ENCODE data around the gene EPHB1.

DNA sequence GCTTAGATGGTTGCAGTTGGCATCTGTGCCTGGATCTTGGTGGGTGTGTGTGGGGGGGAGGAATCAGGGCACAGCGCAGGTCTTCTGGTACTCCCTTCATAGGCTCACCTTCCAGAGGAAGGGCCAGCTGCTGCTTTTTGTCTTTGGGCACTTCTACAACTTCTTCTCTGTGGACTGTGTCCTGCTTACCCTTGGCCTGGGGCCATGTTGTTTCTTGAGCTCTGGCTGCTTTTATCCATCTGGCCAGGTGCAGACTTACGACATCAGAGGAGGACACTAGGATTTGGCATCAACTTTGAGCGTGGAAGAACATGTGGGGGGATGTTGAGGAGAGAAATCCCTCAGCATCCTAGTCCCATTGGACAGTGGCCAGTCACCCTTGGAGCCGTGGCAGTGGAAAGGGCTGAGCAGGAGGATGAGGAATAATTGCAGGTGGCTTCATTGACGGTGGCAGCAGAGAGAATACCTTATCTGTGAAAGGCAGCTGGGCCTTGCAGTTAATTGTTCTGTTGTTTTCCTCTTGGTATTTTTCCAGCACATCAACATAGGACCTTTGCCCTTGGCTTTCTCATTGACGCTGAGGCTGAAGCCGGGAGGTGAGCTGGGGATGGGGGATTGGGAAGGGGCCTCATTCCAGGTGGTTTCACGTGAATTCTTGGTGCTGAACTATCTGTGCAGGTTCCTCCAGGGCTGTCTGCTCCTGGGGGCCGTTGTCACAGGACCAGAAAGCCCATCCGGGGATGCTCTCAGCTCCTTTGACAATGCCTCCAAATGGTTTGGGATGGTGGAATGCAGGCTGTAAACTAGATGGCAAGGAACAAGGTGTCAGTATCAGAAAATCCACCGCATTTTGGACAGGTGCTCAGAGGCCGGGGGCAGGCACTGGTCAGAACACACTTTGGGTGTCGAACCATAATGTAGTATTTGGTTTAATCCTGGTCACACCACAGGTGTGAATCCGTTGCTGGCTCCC is 9.7 kb downstream of the EPHB1 start:
- TF ChIP-seq, protein P1, sequence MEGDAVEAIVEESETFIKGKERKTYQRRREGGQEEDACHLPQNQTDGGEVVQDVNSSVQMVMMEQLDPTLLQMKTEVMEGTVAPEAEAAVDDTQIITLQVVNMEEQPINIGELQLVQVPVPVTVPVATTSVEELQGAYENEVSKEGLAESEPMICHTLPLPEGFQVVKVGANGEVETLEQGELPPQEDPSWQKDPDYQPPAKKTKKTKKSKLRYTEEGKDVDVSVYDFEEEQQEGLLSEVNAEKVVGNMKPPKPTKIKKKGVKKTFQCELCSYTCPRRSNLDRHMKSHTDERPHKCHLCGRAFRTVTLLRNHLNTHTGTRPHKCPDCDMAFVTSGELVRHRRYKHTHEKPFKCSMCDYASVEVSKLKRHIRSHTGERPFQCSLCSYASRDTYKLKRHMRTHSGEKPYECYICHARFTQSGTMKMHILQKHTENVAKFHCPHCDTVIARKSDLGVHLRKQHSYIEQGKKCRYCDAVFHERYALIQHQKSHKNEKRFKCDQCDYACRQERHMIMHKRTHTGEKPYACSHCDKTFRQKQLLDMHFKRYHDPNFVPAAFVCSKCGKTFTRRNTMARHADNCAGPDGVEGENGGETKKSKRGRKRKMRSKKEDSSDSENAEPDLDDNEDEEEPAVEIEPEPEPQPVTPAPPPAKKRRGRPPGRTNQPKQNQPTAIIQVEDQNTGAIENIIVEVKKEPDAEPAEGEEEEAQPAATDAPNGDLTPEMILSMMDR (IDR thresholded peaks at IDR 0.05), result no peak
- TF ChIP-seq POLR2A (IDR thresholded peaks at IDR 0.05) (no peak), POLR2AphosphoS5 (IDR thresholded peaks at IDR 0.05) (no peak)
